MM.1S (cell line): ENCODE data around the gene WDR55.
"Not testable (repeated sequence)": the region's sequence is repeated elsewhere in the genome, so short reads cannot be mapped to it uniquely, and the experiment has no call there.

Source experiments
- DNase-seq: peaks from one replicate; pipeline ENCODE4 v3.0.0-alpha.2; 2015
- H2AFZ ChIP-seq: fragments of 300-600 bp; sonication (generic); 2 replicates; pipeline ENCODE4 v1.6.0; 2016; ENCODE audit warnings: antibody characterized with exemption, low read length
- H3F3A ChIP-seq: fragments of 300-600 bp; sonication (generic); 2 replicates; pipeline ENCODE4 v1.6.1; 2016; ENCODE audit warnings: mild to moderate bottlenecking, antibody characterized with exemption, low read length, moderate library complexity, mixed read lengths; ENCODE audit not compliant: insufficient read depth
- H3K27ac ChIP-seq: fragments of 300-600 bp; sonication (generic); 2 replicates; pipeline ENCODE4 v1.5.1; 2016; ENCODE audit warnings: mild to moderate bottlenecking, low read length
- H3K27me3 ChIP-seq: fragments of 300-600 bp; sonication (generic); replicated peaks from 2 replicates; pipeline ENCODE4 v1.6.0; 2016; ENCODE audit warnings: low read length; ENCODE audit not compliant: insufficient read depth
- H3K36me3 ChIP-seq: fragments of 300-600 bp; sonication (generic); replicated peaks from 2 replicates; pipeline ENCODE4 v1.6.1; 2016; ENCODE audit warnings: mild to moderate bottlenecking, low read length, mixed read lengths; ENCODE audit not compliant: insufficient read depth
- H3K4me1 ChIP-seq: fragments of 300-600 bp; sonication (generic); 2 replicates; pipeline ENCODE4 v1.6.1; 2016; ENCODE audit warnings: low read length, mixed read lengths
- H3K4me2 ChIP-seq: fragments of 300-600 bp; sonication (generic); 2 replicates; pipeline ENCODE4 v1.6.0; 2016; ENCODE audit warnings: low read depth, low read length
- H3K4me3 ChIP-seq: fragments of 300-600 bp; sonication (generic); 2 replicates; pipeline ENCODE4 v1.5.1; 2016; ENCODE audit warnings: low read length, mixed read lengths
- H3K79me2 ChIP-seq: fragments of 300-600 bp; sonication (generic); 2 replicates; pipeline ENCODE4 v1.6.1; 2016; ENCODE audit warnings: mixed run types, low read length, mixed read lengths
- H3K9ac ChIP-seq: fragments of 300-600 bp; sonication (generic); 2 replicates; pipeline ENCODE4 v1.6.1; 2016; ENCODE audit warnings: low read length, mixed read lengths
- H3K9me2 ChIP-seq: fragments of 300-600 bp; sonication (generic); replicated peaks from 2 replicates; pipeline ENCODE4 v1.6.1; 2016; ENCODE audit warnings: mild to moderate bottlenecking, low read length, mixed read lengths; ENCODE audit not compliant: insufficient read depth
- H3K9me3 ChIP-seq: fragments of 300-600 bp; sonication (generic); replicated peaks from 2 replicates; pipeline ENCODE4 v1.6.1; 2016; ENCODE audit warnings: mild to moderate bottlenecking, low read length, mixed read lengths; ENCODE audit not compliant: insufficient read depth
- H4K20me1 ChIP-seq: fragments of 300-600 bp; sonication (generic); 2 replicates; pipeline ENCODE4 v1.6.1; 2016; ENCODE audit warnings: mild to moderate bottlenecking, low read length, moderate library complexity, mixed read lengths; ENCODE audit not compliant: insufficient read depth
- CTCF ChIP-seq: fragments of 300-600 bp; sonication (generic); IDR thresholded peaks from 2 replicates; pipeline ENCODE4 v1.5.1; 2016; ENCODE audit warnings: antibody characterized with exemption, low read length, mixed read lengths
- EZH2 ChIP-seq: fragments of 300-600 bp; sonication (generic); optimal IDR thresholded peaks from 2 replicates; pipeline ENCODE3; 2017; ENCODE audit warnings: low read depth, mild to moderate bottlenecking, antibody characterized with exemption, low read length, mixed read lengths
- EZH2phosphoT487 ChIP-seq: fragments of 300-600 bp; sonication (generic); IDR thresholded peaks from 2 replicates; pipeline ENCODE4 v1.6.1; 2018; ENCODE audit warnings: antibody characterized with exemption, low read length

WDR55 gene

DNA sequence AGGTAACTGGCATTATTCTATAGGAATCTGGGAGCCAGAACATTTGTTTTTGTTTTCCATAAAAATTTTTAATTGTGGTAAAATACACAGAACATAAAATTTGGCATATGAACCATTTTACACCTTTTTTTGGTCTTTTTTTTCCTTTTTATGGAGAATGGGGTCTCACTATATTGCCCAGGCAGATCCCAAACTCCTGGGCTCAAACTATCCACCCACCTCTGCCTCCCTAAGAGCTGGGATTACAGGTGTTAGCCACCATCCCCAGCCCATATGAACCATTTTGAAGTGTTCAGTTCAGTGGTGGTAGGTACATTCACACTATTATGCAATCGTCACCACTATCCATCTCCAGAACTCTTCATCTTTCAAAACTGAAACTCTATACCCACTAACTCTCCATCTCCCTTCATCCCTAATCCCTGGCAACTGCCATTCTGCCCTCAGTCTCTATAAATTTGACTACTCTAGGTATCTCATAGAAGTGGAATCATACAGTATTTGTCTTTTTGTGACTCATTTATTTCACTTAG lies 48.9 kb downstream of the WDR55 start:
- Histone ChIP-seq H3K9me2 (no peaks in the 10 kb centered on the region), H3K27ac (no peak overlapping the region), H3K79me2 (no peaks in the 10 kb centered on the region), H3K9ac (no peak overlapping the region), H2AFZ (no peak overlapping the region), H3K4me3 (no peak overlapping the region), H3K36me3 (no peaks in the 10 kb centered on the region), H3K27me3 (no peaks in the 10 kb centered on the region), H4K20me1 (no peaks in the 10 kb centered on the region), H3K4me1 (peaks cover 6% of the 10 kb centered on the region; the same call in 1 of the 2 replicates), H3K4me2 (no peak overlapping the region), H3F3A (peaks cover 17% of the 10 kb centered on the region), H3K9me3 (no peaks in the 10 kb centered on the region)
- TF ChIP-seq EZH2 (no peak), EZH2phosphoT487 (no peak), CTCF (no peak)
- DNase-seq, result no peak

GRCh38 chr5:140716238-140716637 lies 51.5 kb downstream of the WDR55 start:
- H3K9ac ChIP-seq, H3F3A ChIP-seq, H3K9me3 ChIP-seq, H2AFZ ChIP-seq, H3K27me3 ChIP-seq, H3K79me2 ChIP-seq, H4K20me1 ChIP-seq, H3K4me3 ChIP-seq, DNase-seq, H3K9me2 ChIP-seq, H3K4me1 ChIP-seq, H3K36me3 ChIP-seq, H3K27ac ChIP-seq, H3K4me2 ChIP-seq: not testable (repeated sequence)

- no peaks in the 10 kb centered on the region for H3K27me3 ChIP-seq
- no peak overlapping the region for H3K4me2 ChIP-seq
- H3K27ac ChIP-seq, result no peak overlapping the region
- no peaks in the 10 kb centered on the region for H3F3A ChIP-seq
- H3K9me3 ChIP-seq, result no peaks in the 10 kb centered on the region
- H3K4me3 ChIP-seq, result no peak overlapping the region
- no peak for TF ChIP-seq CTCF
- no peak for TF ChIP-seq EZH2
- no peak for TF ChIP-seq EZH2phosphoT487
- H3K4me1 ChIP-seq, result no peaks in the 10 kb centered on the region
- H2AFZ ChIP-seq, result no peak overlapping the region
- H4K20me1 ChIP-seq, result no peaks in the 10 kb centered on the region
- no peaks in the 10 kb centered on the region for H3K36me3 ChIP-seq
- no peak for DNase-seq
- no peaks in the 10 kb centered on the region for H3K79me2 ChIP-seq
- no peaks in the 10 kb centered on the region for H3K9me2 ChIP-seq
- no peak overlapping the region for H3K9ac ChIP-seq
These were observed 53.5 kb downstream of the WDR55 start for GRCh38 chr5:140718266-140718592.

DNA sequence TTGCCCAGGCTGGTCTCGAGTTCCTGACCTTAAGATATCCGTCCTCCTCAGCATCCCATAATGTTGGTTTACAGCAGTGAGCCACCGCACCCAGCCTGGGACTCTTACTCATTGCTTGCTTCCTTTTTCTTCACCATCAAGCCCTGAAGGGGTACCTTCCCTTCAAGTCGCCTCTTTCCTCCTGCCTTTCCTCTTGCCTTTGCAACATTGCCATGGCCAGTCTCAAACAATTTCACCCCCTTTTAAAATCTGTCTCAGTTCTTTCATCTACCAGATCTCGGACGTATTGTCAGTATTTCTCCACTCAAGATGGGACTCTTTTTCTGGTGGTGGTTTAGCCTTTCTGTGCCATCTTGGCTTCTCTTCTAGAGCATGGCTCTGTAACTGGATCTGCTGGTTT lies 56.0 kb downstream of the WDR55 start:
- not testable (repeated sequence) for H3K4me1 ChIP-seq, H3K36me3 ChIP-seq, H3K4me2 ChIP-seq, DNase-seq, H3K4me3 ChIP-seq, H3K27ac ChIP-seq, H3K9ac ChIP-seq, H4K20me1 ChIP-seq, H3K9me3 ChIP-seq, H3K27me3 ChIP-seq, H3K79me2 ChIP-seq, H3K9me2 ChIP-seq, H3F3A ChIP-seq, H2AFZ ChIP-seq

GRCh38 chr5:140721395-140721794 lies 56.7 kb downstream of the WDR55 start:
- not testable (repeated sequence) for H3K9me2 ChIP-seq, H3K79me2 ChIP-seq, H3K4me3 ChIP-seq, H2AFZ ChIP-seq, H3K27ac ChIP-seq, H3K4me2 ChIP-seq, H3K27me3 ChIP-seq, H3F3A ChIP-seq, H3K9ac ChIP-seq, H4K20me1 ChIP-seq, DNase-seq, H3K4me1 ChIP-seq, H3K36me3 ChIP-seq, H3K9me3 ChIP-seq
